HepG2 (cell line): Measurements from ENCODE around the gene KCNK7. TPM values are rescaled to one million over a fixed set of nuclear protein-coding genes. Genes with fewer than 3 reads are reported as not detected.

Source experiments
- AHR ChIP-seq: IDR thresholded peaks from 2 replicates; pipeline ENCODE4 v1.6.1; 2018; ENCODE audit warnings: missing genetic modification reagents, missing compliant biosample characterization
- CHD2 ChIP-seq: IDR thresholded peaks from 2 replicates; pipeline ENCODE4 v1.6.1; 2011; ENCODE audit warnings: low read depth, low read length, improper control_type of control experiment
- CSRNP1 ChIP-seq: sonication (generic); formaldehyde crosslinking; IDR thresholded peaks from 2 replicates; pipeline ENCODE4 v1.8.1; 2023; ENCODE audit warnings: mild to moderate bottlenecking, missing genetic modification reagents
- EED ChIP-seq: sonication (generic); formaldehyde crosslinking; IDR thresholded peaks from 2 replicates; pipeline ENCODE4 v1.5.0; 2020; ENCODE audit warnings: mild to moderate bottlenecking, missing genetic modification reagents
- GTF3A ChIP-seq: sonication (generic); formaldehyde crosslinking; conservative IDR thresholded peaks from 2 replicates; pipeline ENCODE4 v1.4.0; 2020; ENCODE audit warnings: mild to moderate bottlenecking, missing genetic modification reagents
- HMG20B ChIP-seq: conservative IDR thresholded peaks from 2 replicates; pipeline ENCODE4 v1.6.1; 2016; ENCODE audit warnings: missing genetic modification reagents, missing compliant biosample characterization
- HOXA7 ChIP-seq: sonication (generic); formaldehyde crosslinking; IDR thresholded peaks from 2 replicates; pipeline ENCODE4 v1.8.1; 2022; ENCODE audit warnings: mild to moderate bottlenecking, missing genetic modification reagents, moderate library complexity
- KDM5A ChIP-seq: fragments of 200-600 bp; sonication (generic); IDR thresholded peaks from 2 replicates; pipeline ENCODE4 v1.7.0; 2018; ENCODE audit warnings: antibody characterized with exemption, mild to moderate bottlenecking, low read length, borderline replicate concordance
- MAFK ChIP-seq, 2 experiments: IDR thresholded peaks in 1 of 2; conservative IDR thresholded peaks in 1 of 2; 2 replicates each; pipeline ENCODE4 v1.6.1; 2011; ENCODE audit warnings: improper control_type of control experiment in 2 of 2, low read length in 2 of 2
- NR2F6 ChIP-seq, 2 experiments: IDR thresholded peaks; 2 replicates each; pipeline ENCODE4 v1.6.1; 2016; ENCODE audit warnings: antibody characterized with exemption in 1 of 2, mild to moderate bottlenecking in 1 of 2
- RBM22 ChIP-seq: fragments of 200-400 bp; formaldehyde crosslinking; optimal IDR thresholded peaks from 2 replicates; pipeline ENCODE3; 2017; ENCODE audit warnings: mild to moderate bottlenecking, low read length, moderate library complexity
- RELA ChIP-seq: sonication (generic); formaldehyde crosslinking; IDR thresholded peaks from 2 replicates; pipeline ENCODE4 v1.4.0; 2020; ENCODE audit warnings: missing genetic modification reagents
- SMC3 ChIP-seq: IDR thresholded peaks from 2 replicates; pipeline ENCODE4 v1.6.1; 2011; ENCODE audit warnings: low read length, improper control_type of control experiment
- SP1 ChIP-seq, 2 experiments: fragments of 450-650 bp in 1 of 2; sonication (generic) in 1 of 2; formaldehyde crosslinking in 1 of 2; IDR thresholded peaks; 2 replicates each; pipeline versions ENCODE4 v1.4.0 to v1.6.1; 2016 to 2020; ENCODE audit warnings: missing genetic modification reagents in 1 of 2
- TBX3 ChIP-seq: fragments of 450-650 bp; IDR thresholded peaks from 2 replicates; pipeline ENCODE4 v1.6.1; 2017; ENCODE audit warnings: antibody characterized with exemption, mild to moderate bottlenecking, inconsistent platforms, borderline replicate concordance
- TGIF2 ChIP-seq: IDR thresholded peaks from 2 replicates; pipeline ENCODE4 v1.6.1; 2016; ENCODE audit warnings: control low read depth, missing compliant biosample characterization
- XRCC5 ChIP-seq: fragments of 200-400 bp; formaldehyde crosslinking; optimal IDR thresholded peaks from 2 replicates; pipeline ENCODE3; 2017; ENCODE audit warnings: mild to moderate bottlenecking, low read length
- ZC3H13 ChIP-seq: sonication (generic); formaldehyde crosslinking; IDR thresholded peaks from 2 replicates; pipeline ENCODE4 v1.8.1; 2023; ENCODE audit warnings: mild to moderate bottlenecking, missing genetic modification reagents, moderate library complexity
- ZEB1 ChIP-seq: IDR thresholded peaks from 2 replicates; pipeline ENCODE4 v1.6.1; 2012; ENCODE audit warnings: mild to moderate bottlenecking, low read depth, inconsistent platforms; ENCODE audit not compliant: insufficient replicate concordance
- ZNF546 ChIP-seq: sonication (generic); formaldehyde crosslinking; conservative IDR thresholded peaks from 2 replicates; pipeline ENCODE4 v1.8.1; 2023; ENCODE audit warnings: mild to moderate bottlenecking, missing genetic modification reagents
- polyA plus RNA-seq, 8 experiments: library from polyadenylated mRNA; depleted of rRNA in 3 of 8; stranded (reverse) in 7 of 8; unstranded in 1 of 8; fragments of >200 nt; fragmentation: Illumina TruSeq in 4 of 8; extraction: Trizol in 4 of 8; gene quantifications; 2 replicates each; pipeline versions ENCODE4 v1.2.1 to v1.2.3, GENCODE V29; 2011 to 2016; ENCODE audit warnings: low read depth in 4 of 8, missing spikeins in 1 of 8, mixed read lengths in 1 of 8; ENCODE audit not compliant: insufficient read depth in 1 of 8
- total RNA-seq, 5 experiments: library from RNA; depleted of rRNA; stranded (reverse); fragments of >200 nt; fragmentation: Illumina TruSeq; extraction: Trizol; gene quantifications; 2 replicates each; pipeline ENCODE4 v1.2.3, GENCODE V29; 2016; ENCODE audit warnings: low read depth in 1 of 5
- TF ChIP-seq, protein P1 (sequence below): sonication (generic); formaldehyde crosslinking; IDR thresholded peaks from 2 replicates; pipeline ENCODE4; 2020; ENCODE audit warnings: missing genetic modification reagents, mild to moderate bottlenecking, borderline replicate concordance
- TF ChIP-seq, protein P2 (sequence below): IDR thresholded peaks from 2 replicates; pipeline ENCODE4 v1.6.1; 2016; ENCODE audit warnings: mild to moderate bottlenecking, missing biosample characterization, missing genetic modification reagents
- TF ChIP-seq, protein P3 (sequence below): sonication (generic); formaldehyde crosslinking; IDR thresholded peaks from 2 replicates; pipeline ENCODE4 v1.5.0; 2020; ENCODE audit warnings: missing genetic modification reagents, mild to moderate bottlenecking, borderline replicate concordance
- TF ChIP-seq, protein P4 (sequence below): sonication (generic); IDR thresholded peaks from 2 replicates; pipeline ENCODE4 v1.6.1; 2016; ENCODE audit warnings: low read depth, borderline replicate concordance

KCNK7 gene
- total and polyA plus RNA-seq, 2 of the 13 experiments (the other 11 are each of a cell fraction or from before 2014, with no cell fraction given), result 0.11 TPM; not detected in 1

GRCh38 chr11:65615229-65615949, 19.8 kb upstream of the KCNK7 start, which contains the start of gene PCNX3 (continued):
- TF ChIP-seq, protein P1, sequence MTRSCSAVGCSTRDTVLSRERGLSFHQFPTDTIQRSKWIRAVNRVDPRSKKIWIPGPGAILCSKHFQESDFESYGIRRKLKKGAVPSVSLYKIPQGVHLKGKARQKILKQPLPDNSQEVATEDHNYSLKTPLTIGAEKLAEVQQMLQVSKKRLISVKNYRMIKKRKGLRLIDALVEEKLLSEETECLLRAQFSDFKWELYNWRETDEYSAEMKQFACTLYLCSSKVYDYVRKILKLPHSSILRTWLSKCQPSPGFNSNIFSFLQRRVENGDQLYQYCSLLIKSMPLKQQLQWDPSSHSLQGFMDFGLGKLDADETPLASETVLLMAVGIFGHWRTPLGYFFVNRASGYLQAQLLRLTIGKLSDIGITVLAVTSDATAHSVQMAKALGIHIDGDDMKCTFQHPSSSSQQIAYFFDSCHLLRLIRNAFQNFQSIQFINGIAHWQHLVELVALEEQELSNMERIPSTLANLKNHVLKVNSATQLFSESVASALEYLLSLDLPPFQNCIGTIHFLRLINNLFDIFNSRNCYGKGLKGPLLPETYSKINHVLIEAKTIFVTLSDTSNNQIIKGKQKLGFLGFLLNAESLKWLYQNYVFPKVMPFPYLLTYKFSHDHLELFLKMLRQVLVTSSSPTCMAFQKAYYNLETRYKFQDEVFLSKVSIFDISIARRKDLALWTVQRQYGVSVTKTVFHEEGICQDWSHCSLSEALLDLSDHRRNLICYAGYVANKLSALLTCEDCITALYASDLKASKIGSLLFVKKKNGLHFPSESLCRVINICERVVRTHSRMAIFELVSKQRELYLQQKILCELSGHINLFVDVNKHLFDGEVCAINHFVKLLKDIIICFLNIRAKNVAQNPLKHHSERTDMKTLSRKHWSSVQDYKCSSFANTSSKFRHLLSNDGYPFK, result peak; percentile 78; the same call in 1 of the 2 replicates
- TF ChIP-seq GTF3A, result 0 out of 2 replicates have a peak, but pooled peaks have one; percentile 3
- TF ChIP-seq RELA (CRISPR knock-in tag), result no peak; the same call in 1 of the 2 replicates
- TF ChIP-seq HOXA7 (CRISPR knock-in tag), result no peak
- no peak for TF ChIP-seq HMG20B
- peak; percentile 36; the same call in 1 of the 2 replicates for TF ChIP-seq KDM5A
- TF ChIP-seq SP1 (IDR thresholded peaks at IDR 0.05), result peak; percentile 19; the same call in 1 of the 2 replicates
- TF ChIP-seq SP1 (CRISPR knock-in tag; IDR thresholded peaks at IDR 0.05), result peak; percentile 76; the same call in 1 of the 2 replicates
- TF ChIP-seq MAFK (conservative IDR thresholded peaks at IDR 0.05 in 1 of 2, IDR thresholded peaks at IDR 0.05 in 1 of 2; ENCODE audit: low read length in 2 of 2), result no peak
- TF ChIP-seq TGIF2 (CRISPR knock-in tag), result no peak
- TF ChIP-seq AHR (CRISPR knock-in tag), result no peak
- peak; percentile 44 for TF ChIP-seq RBM22
- no peak for TF ChIP-seq CSRNP1
- TF ChIP-seq ZC3H13 (CRISPR knock-in tag), result peak; percentile 76; the same call in 1 of the 2 replicates
- TF ChIP-seq ZNF546 (CRISPR knock-in tag), result no peak
- TF ChIP-seq XRCC5, result peak; percentile 33
- TF ChIP-seq, protein P2, sequence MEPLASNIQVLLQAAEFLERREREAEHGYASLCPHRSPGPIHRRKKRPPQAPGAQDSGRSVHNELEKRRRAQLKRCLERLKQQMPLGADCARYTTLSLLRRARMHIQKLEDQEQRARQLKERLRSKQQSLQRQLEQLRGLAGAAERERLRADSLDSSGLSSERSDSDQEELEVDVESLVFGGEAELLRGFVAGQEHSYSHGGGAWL (CRISPR knock-in tag), result peak; percentile 64
- TF ChIP-seq EED (CRISPR knock-in tag), result no peak
- TF ChIP-seq TBX3, result 0 out of 2 replicates have a peak, but pooled peaks have one; percentile 52
- TF ChIP-seq, protein P3, sequence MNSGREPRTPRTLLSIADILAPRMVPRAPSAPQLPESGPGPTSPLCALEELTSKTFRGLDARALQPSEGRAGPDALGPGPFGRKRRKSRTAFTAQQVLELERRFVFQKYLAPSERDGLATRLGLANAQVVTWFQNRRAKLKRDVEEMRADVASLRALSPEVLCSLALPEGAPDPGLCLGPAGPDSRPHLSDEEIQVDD (CRISPR knock-in tag), result no peak
- peak; percentile 39; the same call in 1 of the 2 replicates for TF ChIP-seq CHD2
- TF ChIP-seq SMC3, result no peak
- TF ChIP-seq, protein P4, sequence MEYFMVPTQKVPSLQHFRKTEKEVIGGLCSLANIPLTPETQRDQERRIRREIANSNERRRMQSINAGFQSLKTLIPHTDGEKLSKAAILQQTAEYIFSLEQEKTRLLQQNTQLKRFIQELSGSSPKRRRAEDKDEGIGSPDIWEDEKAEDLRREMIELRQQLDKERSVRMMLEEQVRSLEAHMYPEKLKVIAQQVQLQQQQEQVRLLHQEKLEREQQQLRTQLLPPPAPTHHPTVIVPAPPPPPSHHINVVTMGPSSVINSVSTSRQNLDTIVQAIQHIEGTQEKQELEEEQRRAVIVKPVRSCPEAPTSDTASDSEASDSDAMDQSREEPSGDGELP, result no peak
- TF ChIP-seq NR2F6 (IDR thresholded peaks at IDR 0.05), result no peak
- TF ChIP-seq NR2F6 (CRISPR knock-in tag; IDR thresholded peaks at IDR 0.05), result no peak
- no peak for TF ChIP-seq ZEB1
